ENCODE measurements around the gene AGPS. TPM values are rescaled to one million over a fixed set of nuclear protein-coding genes. Genes with fewer than 3 reads are reported as not detected.

The AGPS gene
- total and polyA plus RNA-seq, 2 of the 13 experiments (the other 11 are each of a cell fraction or from before 2014, with no cell fraction given), result 39.4 to 99.0 TPM

DNA sequence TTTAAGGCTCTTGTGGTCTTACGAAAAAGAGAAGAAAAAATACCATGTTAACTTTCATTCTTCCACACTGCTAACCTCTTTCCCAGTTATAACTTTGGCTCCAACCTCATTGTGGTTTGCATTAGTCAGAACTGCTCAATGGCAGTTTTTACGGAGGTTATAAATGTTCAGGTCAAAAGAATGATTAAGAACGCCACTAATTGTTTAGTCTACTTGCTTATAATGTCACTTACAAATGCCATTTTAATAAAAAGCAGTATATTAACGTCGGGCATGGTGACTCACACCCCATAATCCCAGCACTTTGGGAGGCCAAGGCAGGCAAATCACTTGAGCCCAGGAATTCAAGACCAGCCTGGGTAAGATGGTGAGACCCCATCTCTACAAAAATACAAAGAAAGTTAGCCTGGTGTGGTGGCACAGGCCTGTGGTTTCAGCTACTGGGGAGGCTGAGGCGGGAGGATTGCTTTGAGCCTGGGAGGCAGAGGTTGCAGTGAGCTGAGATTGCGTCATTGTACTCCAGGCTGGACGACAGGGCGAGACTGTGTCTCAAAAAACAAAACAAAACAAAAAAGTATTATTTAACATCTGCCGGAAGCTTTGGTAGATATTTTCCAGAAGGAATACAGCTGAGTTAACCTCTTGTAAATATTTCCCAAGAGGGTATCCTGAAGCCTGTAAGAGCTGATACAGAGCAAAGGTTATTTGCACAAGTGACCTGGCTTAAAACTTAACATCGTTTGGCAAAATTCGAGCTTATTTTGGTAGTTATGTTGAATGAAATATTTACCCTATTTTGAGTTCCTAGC lies 5.1 kb downstream of the AGPS start (continued):
- TF ChIP-seq, protein P1, sequence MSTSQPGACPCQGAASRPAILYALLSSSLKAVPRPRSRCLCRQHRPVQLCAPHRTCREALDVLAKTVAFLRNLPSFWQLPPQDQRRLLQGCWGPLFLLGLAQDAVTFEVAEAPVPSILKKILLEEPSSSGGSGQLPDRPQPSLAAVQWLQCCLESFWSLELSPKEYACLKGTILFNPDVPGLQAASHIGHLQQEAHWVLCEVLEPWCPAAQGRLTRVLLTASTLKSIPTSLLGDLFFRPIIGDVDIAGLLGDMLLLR (CRISPR knock-in tag; IDR thresholded peaks at IDR 0.05), result no peak
- TF ChIP-seq KDM1A (CRISPR knock-in tag; IDR thresholded peaks at IDR 0.05), result peak; percentile 100
- TF ChIP-seq, protein P2, sequence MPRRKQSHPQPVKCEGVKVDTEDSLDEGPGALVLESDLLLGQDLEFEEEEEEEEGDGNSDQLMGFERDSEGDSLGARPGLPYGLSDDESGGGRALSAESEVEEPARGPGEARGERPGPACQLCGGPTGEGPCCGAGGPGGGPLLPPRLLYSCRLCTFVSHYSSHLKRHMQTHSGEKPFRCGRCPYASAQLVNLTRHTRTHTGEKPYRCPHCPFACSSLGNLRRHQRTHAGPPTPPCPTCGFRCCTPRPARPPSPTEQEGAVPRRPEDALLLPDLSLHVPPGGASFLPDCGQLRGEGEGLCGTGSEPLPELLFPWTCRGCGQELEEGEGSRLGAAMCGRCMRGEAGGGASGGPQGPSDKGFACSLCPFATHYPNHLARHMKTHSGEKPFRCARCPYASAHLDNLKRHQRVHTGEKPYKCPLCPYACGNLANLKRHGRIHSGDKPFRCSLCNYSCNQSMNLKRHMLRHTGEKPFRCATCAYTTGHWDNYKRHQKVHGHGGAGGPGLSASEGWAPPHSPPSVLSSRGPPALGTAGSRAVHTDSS (CRISPR knock-in tag; conservative IDR thresholded peaks at IDR 0.05), result no peak
- no peak; the same call in 1 of the 2 replicates for TF ChIP-seq KDM5A (IDR thresholded peaks at IDR 0.05; ENCODE audit: borderline replicate concordance, low read length)
- TF ChIP-seq HHEX (CRISPR knock-in tag; IDR thresholded peaks at IDR 0.05), result no peak
- peak; percentile 84 for TF ChIP-seq CCDC6 (CRISPR knock-in tag; IDR thresholded peaks at IDR 0.05)
- TF ChIP-seq ZNF589 (CRISPR knock-in tag; conservative IDR thresholded peaks at IDR 0.05), result peak; percentile 72; the same call in 1 of the 2 replicates
- peak; percentile 88; the same call in 1 of the 2 replicates for TF ChIP-seq ZFP90 (CRISPR knock-in tag; IDR thresholded peaks at IDR 0.05; ENCODE audit: borderline replicate concordance)
- TF ChIP-seq CBX2 (IDR thresholded peaks at IDR 0.05; ENCODE audit: low read depth, low read length), result no peak
- TF ChIP-seq CBX2 (CRISPR knock-in tag; IDR thresholded peaks at IDR 0.05; ENCODE audit: low read depth), result no peak
- TF ChIP-seq RCOR2 (CRISPR knock-in tag; IDR thresholded peaks at IDR 0.05), result peak; percentile 100
- TF ChIP-seq, protein P3, sequence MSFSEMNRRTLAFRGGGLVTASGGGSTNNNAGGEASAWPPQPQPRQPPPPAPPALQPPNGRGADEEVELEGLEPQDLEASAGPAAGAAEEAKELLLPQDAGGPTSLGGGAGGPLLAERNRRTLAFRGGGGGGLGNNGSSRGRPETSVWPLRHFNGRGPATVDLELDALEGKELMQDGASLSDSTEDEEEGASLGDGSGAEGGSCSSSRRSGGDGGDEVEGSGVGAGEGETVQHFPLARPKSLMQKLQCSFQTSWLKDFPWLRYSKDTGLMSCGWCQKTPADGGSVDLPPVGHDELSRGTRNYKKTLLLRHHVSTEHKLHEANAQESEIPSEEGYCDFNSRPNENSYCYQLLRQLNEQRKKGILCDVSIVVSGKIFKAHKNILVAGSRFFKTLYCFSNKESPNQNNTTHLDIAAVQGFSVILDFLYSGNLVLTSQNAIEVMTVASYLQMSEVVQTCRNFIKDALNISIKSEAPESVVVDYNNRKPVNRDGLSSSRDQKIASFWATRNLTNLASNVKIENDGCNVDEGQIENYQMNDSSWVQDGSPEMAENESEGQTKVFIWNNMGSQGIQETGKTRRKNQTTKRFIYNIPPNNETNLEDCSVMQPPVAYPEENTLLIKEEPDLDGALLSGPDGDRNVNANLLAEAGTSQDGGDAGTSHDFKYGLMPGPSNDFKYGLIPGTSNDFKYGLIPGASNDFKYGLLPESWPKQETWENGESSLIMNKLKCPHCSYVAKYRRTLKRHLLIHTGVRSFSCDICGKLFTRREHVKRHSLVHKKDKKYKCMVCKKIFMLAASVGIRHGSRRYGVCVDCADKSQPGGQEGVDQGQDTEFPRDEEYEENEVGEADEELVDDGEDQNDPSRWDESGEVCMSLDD (CRISPR knock-in tag; IDR thresholded peaks at IDR 0.05; ENCODE audit: borderline replicate concordance), result peak; percentile 61; the same call in 1 of the 2 replicates
- peak; percentile 90; the same call in 1 of the 2 replicates for TF ChIP-seq KDM4B (CRISPR knock-in tag; IDR thresholded peaks at IDR 0.05)
- TF ChIP-seq ZEB1 (IDR thresholded peaks at IDR 0.05; ENCODE audit: insufficient replicate concordance, low read depth), result peak; percentile 78
- no peak for TF ChIP-seq ZNF83 (CRISPR knock-in tag; IDR thresholded peaks at IDR 0.05; ENCODE audit: borderline replicate concordance)
- TF ChIP-seq ZSCAN30 (CRISPR knock-in tag; IDR thresholded peaks at IDR 0.05), result no peak; the same call in 1 of the 2 replicates
- peak; percentile 83; the same call in 1 of the 2 replicates for TF ChIP-seq ZNF331 (CRISPR knock-in tag; IDR thresholded peaks at IDR 0.05)
- TF ChIP-seq, protein P4, sequence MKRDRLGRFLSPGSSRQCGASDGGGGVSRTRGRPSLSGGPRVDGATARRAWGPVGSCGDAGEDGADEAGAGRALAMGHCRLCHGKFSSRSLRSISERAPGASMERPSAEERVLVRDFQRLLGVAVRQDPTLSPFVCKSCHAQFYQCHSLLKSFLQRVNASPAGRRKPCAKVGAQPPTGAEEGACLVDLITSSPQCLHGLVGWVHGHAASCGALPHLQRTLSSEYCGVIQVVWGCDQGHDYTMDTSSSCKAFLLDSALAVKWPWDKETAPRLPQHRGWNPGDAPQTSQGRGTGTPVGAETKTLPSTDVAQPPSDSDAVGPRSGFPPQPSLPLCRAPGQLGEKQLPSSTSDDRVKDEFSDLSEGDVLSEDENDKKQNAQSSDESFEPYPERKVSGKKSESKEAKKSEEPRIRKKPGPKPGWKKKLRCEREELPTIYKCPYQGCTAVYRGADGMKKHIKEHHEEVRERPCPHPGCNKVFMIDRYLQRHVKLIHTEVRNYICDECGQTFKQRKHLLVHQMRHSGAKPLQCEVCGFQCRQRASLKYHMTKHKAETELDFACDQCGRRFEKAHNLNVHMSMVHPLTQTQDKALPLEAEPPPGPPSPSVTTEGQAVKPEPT (CRISPR knock-in tag; IDR thresholded peaks at IDR 0.05; ENCODE audit: low read depth), result no peak
- no peak for TF ChIP-seq HDAC6 (IDR thresholded peaks at IDR 0.05; ENCODE audit: low read depth, low read length)
